SK-N-MC (cell line): ENCODE measurements around the gene SYK.

ENCODE experiments used
- EZH2 ChIP-seq: fragments of 200-600 bp; sonication (generic); IDR thresholded peaks from one replicate; pipeline ENCODE4 v1.6.1; 2017; ENCODE audit warnings: antibody characterized with exemption
- FOXP2 ChIP-seq: optimal IDR thresholded peaks from 2 replicates; pipeline ENCODE3; 2011; ENCODE audit warnings: mild to moderate bottlenecking, moderate library complexity; ENCODE audit not compliant: insufficient read depth; ENCODE audit errors: extremely low read length, control extremely low read depth
- POLR2AphosphoS5 ChIP-seq: IDR thresholded peaks from 2 replicates; pipeline ENCODE4 v1.6.1; 2012; ENCODE audit warnings: mild to moderate bottlenecking, low read depth, low read length, borderline replicate concordance

GRCh38 chr9:90847971-90848370 is 46.4 kb downstream of the SYK start:
- TF ChIP-seq POLR2AphosphoS5: no peak
- TF ChIP-seq EZH2: no peak
- no peak for TF ChIP-seq FOXP2
